Activated CD4-positive, alpha-beta T cell treated with anti-CD3 and anti-CD28 coated beads for 4 hours (primary cell): ENCODE data around the gene AGAP1.

Experiments
- DNase-seq, 2 donors: peaks; one replicate each; pipeline ENCODE4 v3.0.0-alpha.2; 2020

The AGAP1 gene

GRCh38 chr2:235670974-235671787, 177.3 kb downstream of the AGAP1 start:
- no peak for DNase-seq

GRCh38 chr2:235672720-235673119, 178.9 kb downstream of the AGAP1 start:
- no peak for DNase-seq

- DNase-seq = no peak
Measured at GRCh38 chr2:235674146-235674545, 180.3 kb downstream of the AGAP1 start.

DNA sequence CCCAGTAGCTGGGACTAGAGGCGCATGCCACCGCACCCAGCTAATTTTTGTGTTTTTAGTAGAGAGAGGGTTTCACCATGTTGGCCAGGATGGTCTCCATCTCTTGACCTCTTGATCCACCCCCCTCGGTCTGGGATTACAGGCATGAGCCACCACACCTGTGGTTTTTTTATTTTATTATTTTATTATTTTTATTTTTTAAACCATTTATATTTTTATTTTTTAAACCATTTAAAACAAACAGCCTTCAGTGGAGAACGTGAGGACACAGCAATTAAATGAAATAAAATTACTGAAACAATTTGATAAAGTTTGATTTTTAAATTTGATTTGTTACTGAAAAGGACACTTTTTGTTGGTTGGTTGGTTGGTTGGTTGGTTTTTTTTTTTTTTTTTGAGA, 181.0 kb downstream of the AGAP1 start:
- no peak for DNase-seq

- DNase-seq = no peak
Measured at GRCh38 chr2:235675678-235676535, 182.1 kb downstream of the AGAP1 start.

DNA sequence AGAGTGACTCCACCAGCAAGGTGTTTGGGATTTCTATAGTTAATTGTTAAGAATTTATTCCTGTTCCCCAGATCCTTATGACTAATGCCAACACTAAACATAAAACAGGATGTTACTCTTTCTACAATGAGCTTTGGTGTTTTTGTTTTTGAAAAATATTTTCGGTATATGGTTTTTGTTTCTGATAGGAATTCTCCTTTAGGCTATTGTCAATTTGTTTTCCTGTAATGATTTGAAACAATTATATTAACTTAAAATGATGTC, 182.6 kb downstream of the AGAP1 start:
- no peak for DNase-seq

- DNase-seq = no peak
Measured at GRCh38 chr2:235677276-235677788, 183.5 kb downstream of the AGAP1 start.

DNA sequence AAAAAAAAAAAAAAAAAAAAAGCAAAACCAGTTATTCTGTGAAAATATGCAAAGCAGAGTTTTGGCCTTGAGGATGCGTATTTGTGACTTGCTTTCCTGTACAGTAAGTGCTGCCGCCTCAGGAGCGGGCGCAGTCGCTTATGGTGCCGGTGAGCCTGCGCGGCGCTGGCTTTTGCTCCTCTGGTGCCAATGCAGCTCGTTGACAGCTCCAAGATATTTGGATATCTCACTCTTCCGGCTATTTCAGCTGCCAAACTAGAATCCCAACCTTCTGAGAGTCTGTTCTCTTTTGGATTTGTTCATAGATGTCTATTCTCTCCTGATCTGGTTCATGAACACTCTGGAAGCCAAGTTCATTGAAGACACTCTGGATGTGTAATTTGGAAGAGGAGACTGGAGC, 184.1 kb downstream of the AGAP1 start:
- DNase-seq = no peak

GRCh38 chr2:235678712-235679111, 184.9 kb downstream of the AGAP1 start:
- DNase-seq = no peak

- DNase-seq = no peak
Measured at GRCh38 chr2:235679471-235679870, 185.6 kb downstream of the AGAP1 start.

DNA sequence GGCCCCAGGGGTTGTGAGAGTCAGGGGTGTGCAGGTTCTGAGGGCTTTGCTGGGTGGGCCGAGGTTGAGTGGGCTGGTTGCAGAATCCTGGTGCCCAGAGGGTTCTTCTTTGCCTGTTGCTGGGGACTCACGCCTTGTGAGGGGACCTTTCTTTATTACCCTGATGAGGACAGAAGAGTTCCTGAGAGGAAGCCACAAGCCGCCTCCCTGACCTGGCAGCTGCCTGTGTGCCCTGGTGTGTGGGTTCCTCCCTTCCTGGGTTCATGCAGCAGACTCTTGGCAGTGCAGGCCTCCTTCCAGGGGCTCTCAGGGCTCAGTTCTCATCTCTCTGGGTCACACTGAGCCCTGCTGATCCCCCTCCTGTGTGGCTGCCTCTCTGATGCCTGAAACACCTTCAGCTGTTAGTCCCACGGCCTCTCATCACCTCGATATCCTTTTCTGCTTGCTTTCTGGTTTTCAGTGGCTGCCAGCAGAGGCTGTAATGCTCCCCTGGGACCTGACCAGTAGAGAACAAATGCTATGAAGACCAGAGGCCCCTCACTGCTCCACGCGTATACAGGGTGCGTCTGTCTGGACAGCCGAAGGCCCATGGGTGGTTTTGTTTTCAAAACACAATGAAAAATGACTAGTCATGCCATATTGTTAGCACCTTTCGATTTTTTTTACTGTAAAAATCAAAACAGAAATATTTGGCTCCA, 191.3 kb downstream of the AGAP1 start:
- DNase-seq = no peak

DNA sequence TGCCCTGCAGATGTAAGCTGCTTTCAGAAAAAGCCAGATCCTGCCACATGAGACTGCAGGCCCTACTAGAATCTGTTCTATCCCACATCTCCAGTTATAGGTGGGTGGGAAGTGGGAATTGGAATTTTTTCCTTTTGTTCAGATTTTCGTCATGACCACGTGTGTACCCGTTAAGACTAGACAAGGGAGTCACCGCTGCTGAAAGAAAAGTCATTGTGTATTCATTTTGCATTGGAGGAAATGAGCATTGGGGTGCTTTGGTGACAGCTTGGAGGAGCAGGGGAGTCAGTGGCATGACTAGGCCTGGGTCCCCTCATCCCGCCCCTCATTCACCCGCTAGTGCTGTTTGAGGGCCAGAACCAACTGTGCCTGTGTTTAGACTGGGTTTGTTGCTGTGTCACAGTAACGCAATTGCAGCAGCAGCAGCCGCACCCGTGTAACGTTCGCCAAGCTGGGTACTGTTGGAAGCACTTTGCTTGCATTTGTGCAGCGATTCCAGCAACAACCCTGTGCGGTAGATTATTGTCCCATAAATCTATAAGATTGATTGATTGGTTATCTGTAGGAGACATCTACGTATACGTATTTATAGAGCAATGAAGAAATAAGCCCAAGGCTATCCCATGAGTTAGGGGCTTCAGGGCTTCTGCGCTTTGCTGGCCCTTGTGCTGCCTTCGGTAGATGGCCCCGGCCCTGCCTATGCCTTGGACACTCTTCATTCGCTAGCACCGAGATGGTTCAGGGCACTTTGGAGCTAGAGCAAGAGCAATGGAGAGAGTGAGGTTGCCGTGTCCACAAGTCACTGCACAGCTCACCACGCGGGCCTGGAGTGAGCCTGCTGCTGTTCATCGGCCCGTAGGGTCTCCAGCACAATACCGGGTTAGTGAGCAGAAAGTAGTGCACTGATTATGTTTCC, 194.9 kb downstream of the AGAP1 start:
- DNase-seq = no peak

- no peak for DNase-seq
Measured at GRCh38 chr2:235689427-235689853, 195.6 kb downstream of the AGAP1 start.

DNA sequence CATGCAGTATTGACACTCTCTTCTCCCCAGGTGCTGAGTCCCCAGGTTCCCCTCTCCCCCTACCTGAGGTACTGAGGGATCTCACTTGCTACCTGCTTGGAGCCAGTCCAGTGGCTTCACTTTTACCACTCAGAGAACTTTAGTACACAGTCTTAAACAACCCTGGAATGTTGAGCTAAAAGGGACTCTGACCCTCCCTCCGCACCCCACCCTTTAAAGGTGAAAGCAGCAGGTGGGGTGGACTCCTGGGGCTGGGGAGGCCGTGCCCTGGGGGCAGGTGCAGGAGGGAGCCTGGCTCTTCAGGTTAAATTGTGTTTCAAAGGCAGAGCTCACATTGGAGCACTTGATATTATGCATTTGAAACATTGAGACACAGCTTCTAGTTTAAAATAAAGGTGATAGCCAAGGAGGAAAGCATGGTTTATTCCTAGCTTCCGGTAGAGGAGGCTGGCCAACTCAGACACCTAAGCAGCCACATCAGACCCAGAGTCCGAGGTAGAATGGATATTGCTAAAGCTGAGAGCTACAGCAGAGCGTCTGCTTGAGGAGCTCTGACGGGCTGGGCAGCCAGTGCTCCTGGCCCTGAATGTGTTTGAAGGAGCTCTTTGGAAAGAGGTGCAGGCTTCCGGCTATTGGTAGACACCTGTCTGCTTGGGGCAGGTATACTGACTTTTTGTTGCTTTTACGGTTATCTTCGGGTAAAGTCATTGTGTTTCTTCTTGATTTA, 196.4 kb downstream of the AGAP1 start:
- no peak for DNase-seq

- DNase-seq = no peak
Measured at GRCh38 chr2:235690809-235691450, 197.1 kb downstream of the AGAP1 start.

GRCh38 chr2:235692076-235692475, 198.2 kb downstream of the AGAP1 start:
- no peak for DNase-seq

- no peak for DNase-seq
Measured at GRCh38 chr2:235692671-235693171, 198.9 kb downstream of the AGAP1 start.

DNA sequence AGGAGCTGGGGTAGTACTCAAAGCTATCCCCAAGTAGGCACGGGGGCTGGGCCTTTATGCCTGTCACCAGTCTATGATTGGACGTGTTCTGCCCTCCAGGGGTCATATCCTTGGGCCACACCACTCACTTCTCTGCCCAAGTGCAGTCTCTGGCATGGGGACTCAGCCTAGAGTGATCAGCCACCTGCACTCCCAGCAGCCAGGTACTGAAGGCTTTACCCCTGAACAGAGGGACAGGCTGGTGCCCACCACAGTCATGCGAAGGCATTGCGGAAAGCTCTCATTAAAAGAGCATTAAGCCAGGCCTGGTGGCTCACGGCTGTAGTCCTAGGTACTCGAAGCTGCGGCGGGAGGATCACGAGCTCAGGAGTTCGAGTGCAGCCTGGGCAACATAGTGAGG, 199.4 kb downstream of the AGAP1 start:
- no peak for DNase-seq

DNA sequence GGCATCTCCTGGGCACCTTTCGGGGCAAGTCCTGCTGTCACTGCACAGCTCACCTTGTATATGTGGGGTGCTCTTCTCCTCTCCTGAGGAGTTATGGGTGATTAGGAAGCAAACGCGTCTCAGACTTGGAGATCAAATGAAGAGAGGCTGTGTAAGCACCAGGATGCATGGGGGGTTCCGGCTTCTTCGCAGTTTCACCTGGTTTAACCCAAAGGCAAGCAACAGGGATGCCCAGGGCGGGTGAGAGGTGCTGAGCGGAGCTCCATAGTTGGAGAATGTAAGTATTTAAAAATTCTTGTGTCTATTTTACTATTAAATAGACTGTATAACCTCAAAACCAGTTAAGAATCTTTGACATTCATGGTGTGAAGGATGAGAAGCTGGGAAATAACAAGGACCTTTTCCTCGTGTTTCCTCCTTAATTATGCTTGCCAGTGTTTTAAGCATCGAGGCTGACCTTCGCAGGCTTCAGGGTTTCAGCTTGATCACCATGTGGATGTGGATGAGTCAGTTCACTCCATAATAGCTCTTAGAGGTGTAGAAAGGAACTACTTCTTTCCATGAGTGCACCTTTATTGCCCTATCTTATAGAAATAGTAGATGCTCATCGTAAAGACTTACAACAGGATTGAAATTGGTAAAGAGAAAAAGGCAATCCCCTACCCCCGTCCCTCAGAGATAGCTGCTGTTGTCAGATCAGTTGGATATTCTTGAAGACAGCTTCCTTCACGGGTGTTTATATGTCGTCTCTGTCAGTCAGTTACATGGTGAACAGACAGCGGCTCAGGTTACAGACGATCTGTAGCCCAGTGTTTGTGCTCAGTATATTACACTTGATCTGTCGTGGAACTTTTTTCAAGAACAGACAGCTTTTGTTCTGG, 201.1 kb downstream of the AGAP1 start:
- DNase-seq = no peak

- DNase-seq = no peak
Measured at GRCh38 chr2:235695602-235695895, 201.7 kb downstream of the AGAP1 start.
